Measurements from ENCODE around the gene KASH5. TPM values are rescaled to one million over a fixed set of nuclear protein-coding genes. Genes with fewer than 3 reads are reported as not detected.

KASH5 gene
- total RNA-seq, 1 experiment from 2014 or later = not detected

DNA sequence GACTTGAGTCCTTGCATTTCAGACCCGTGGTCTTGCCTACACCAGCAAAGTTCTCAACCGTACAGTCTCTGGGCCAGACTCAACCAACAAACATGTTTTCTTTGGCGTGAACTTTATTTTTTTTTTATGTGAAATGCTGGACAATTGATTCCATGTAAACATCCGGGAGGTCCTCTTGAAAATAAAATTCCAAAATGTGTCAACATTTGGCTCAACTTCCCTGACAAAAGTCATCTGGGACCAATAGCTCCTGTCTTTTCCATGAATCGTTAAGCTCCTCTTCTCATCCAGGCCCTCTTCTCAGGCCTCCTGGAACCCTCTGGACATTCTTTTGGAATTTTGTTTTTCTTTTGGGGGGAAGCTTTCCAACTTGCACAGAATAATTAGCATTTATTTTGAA, 67.7 kb downstream of the KASH5 start:
- no peak overlapping the region for H3K4me3 Mint-ChIP-seq
- H3K9me3 Mint-ChIP-seq = no peaks in the 10 kb centered on the region; a peak in 1 of 5 replicates
- no peaks in the 10 kb centered on the region; the same call in 1 of the 2 replicates for H3K27me3 Mint-ChIP-seq (ENCODE audit: low read depth)
- Histone ChIP-seq H3K79me2 (ENCODE audit: insufficient read depth, low read length) (no peaks in the 10 kb centered on the region), H2AFZ (ENCODE audit: low read length) (no peak overlapping the region), H3K4me1 (ENCODE audit: insufficient read depth, low read length) (no peaks in the 10 kb centered on the region), H4K91ac (ENCODE audit: insufficient read length, low read depth, low read length) (no peak overlapping the region), H3K56ac (ENCODE audit: insufficient read length, low read depth, low read length) (no peak overlapping the region), H4K5ac (ENCODE audit: insufficient read length, low read depth, low read length) (no peak overlapping the region), H3K27ac (ENCODE audit: insufficient read length, low read depth, low read length) (no peak overlapping the region), H3K27me3 (ENCODE audit: insufficient read depth, low read length) (no peaks in the 10 kb centered on the region), H3K23ac (ENCODE audit: insufficient read length, low read depth, low read length) (no peak overlapping the region), H3K14ac (ENCODE audit: insufficient read depth, low read length) (no peak overlapping the region), H4K8ac (replicated peaks; ENCODE audit: insufficient read length, low read depth, low read length) (no peak overlapping the region), H3K9ac (ENCODE audit: extremely low read depth, insufficient read length, low read length) (no peak overlapping the region), H2BK120ac (ENCODE audit: low read depth, low read length, poor library complexity, severe bottlenecking) (no peak overlapping the region), H3K23me2 (ENCODE audit: insufficient read length, low read depth, low read length, poor library complexity, severe bottlenecking) (peaks cover 5% of the 10 kb centered on the region), H4K20me1 (ENCODE audit: control insufficient read depth, insufficient read depth, insufficient read length) (no peaks in the 10 kb centered on the region), H2BK5ac (ENCODE audit: insufficient read length, low read length) (no peak overlapping the region), H3K79me1 (ENCODE audit: insufficient read depth, low read depth, low read length, poor library complexity, severe bottlenecking) (peaks cover 3% of the 10 kb centered on the region), H3T11ph (ENCODE audit: low read length) (no peak overlapping the region), H3K4ac (ENCODE audit: low read depth, low read length) (no peak overlapping the region), H2BK15ac (ENCODE audit: low read depth, low read length) (no peak overlapping the region), H3K9me3 (ENCODE audit: control insufficient read depth, low read depth, low read length) (no peaks in the 10 kb centered on the region), H3K4me2 (ENCODE audit: insufficient read depth, insufficient read length, low read length) (no peak overlapping the region), H2BK20ac (ENCODE audit: low read depth, low read length, poor library complexity, severe bottlenecking) (no peak overlapping the region), H2BK12ac (ENCODE audit: insufficient read length, low read depth, low read length) (no peak overlapping the region), H3K18ac (ENCODE audit: insufficient read length, low read depth, low read length) (no peak overlapping the region), H2AK5ac (ENCODE audit: insufficient read length, low read length) (no peak overlapping the region)
- peaks cover 0 to 13% of the 10 kb centered on the region in 2 experiments for H3K4me1 Mint-ChIP-seq
- H3K36me3 Mint-ChIP-seq (ENCODE audit: insufficient read depth in 1 of 3, low read depth in 3 of 3) = peaks cover 19 to 40% (median 32%) of the 10 kb centered on the region in 3 experiments
- no peak overlapping the region for H3K27ac Mint-ChIP-seq
- no peak for TF ChIP-seq CTCF (conservative IDR thresholded peaks at IDR 0.05)
- WGBS (ENCODE audit: extremely low coverage, insufficient read length, low lambda C conversion rate) = no CpG with 5 or more reads among the region's 5 CpGs
- no peak for DNase-seq
